HG03095 (cell line): ENCODE measurements around the gene ALPK3.

Experiments
- ATAC-seq: cut with Tn5 transposase; IDR thresholded peaks from one replicate; pipeline ENCODE4 v1.9.1; 2021; ENCODE audit warnings: moderate library complexity; ENCODE audit not compliant: unreplicated experiment

Gene ALPK3

GRCh38 chr15:84911879-84912660 is 94.9 kb downstream of the ALPK3 start:
- peak; percentile 29 for ATAC-seq

- no peak for ATAC-seq
Measured at GRCh38 chr15:84913360-84913723, 96.2 kb downstream of the ALPK3 start.

- no peak for ATAC-seq
Measured at GRCh38 chr15:84914351-84914750, 97.2 kb downstream of the ALPK3 start.

GRCh38 chr15:84914909-84915605 is 97.9 kb downstream of the ALPK3 start:
- peak; percentile 93 for ATAC-seq

- no peak for ATAC-seq
Measured at GRCh38 chr15:84915606-84915958, 98.4 kb downstream of the ALPK3 start.

GRCh38 chr15:84917452-84917851 is 100.3 kb downstream of the ALPK3 start:
- no peak for ATAC-seq

GRCh38 chr15:84919106-84919667 is 102.0 kb downstream of the ALPK3 start:
- no peak for ATAC-seq

- no peak for ATAC-seq
Measured at GRCh38 chr15:84921121-84921520, 104.0 kb downstream of the ALPK3 start.

- no peak for ATAC-seq
Measured at GRCh38 chr15:84922530-84922929, 105.4 kb downstream of the ALPK3 start.
